K562 (cell line): Measurements from ENCODE around the gene PPP3CB. TPM values are rescaled to one million over a fixed set of nuclear protein-coding genes. Genes with fewer than 3 reads are reported as not detected.

Experiments used
- ARNT ChIP-seq, 2 experiments: fragments of 450-650 bp; IDR thresholded peaks; 2 replicates each; pipeline ENCODE4 v1.6.1; 2016; ENCODE audit warnings: mild to moderate bottlenecking in 1 of 2
- CEBPB ChIP-seq: fragments of 450-650 bp; IDR thresholded peaks from 2 replicates; pipeline ENCODE4 v1.6.1; 2016; ENCODE audit warnings: missing genetic modification characterization, missing compliant biosample characterization
- CEBPG ChIP-seq, 3 experiments: fragments of 200-800 bp in 1 of 3; sonication (Bioruptor generic) in 1 of 3; sonication (generic) in 1 of 3; formaldehyde crosslinking in 1 of 3; IDR thresholded peaks in 2 of 3; conservative IDR thresholded peaks in 1 of 3; 2 replicates each; pipeline versions ENCODE4 v1.6.1 to v1.8.0; 2016 to 2022; ENCODE audit warnings: missing compliant biosample characterization in 2 of 3, missing genetic modification characterization in 2 of 3, mild to moderate bottlenecking in 1 of 3, missing genetic modification reagents in 1 of 3
- CGGBP1 ChIP-seq: fragments of 250-450 bp; sonication (Bioruptor Pico); IDR thresholded peaks from 2 replicates; pipeline ENCODE4 v1.9.0; 2021; ENCODE audit warnings: mild to moderate bottlenecking
- CXXC5 ChIP-seq: fragments of 250-450 bp; sonication (Bioruptor Pico); IDR thresholded peaks from 2 replicates; pipeline ENCODE4 v1.8.0; 2022; ENCODE audit warnings: inconsistent platforms, mild to moderate bottlenecking, moderate library complexity
- DEAF1 ChIP-seq: fragments of 450-650 bp; formaldehyde crosslinking; IDR thresholded peaks from 2 replicates; pipeline ENCODE4 v1.4.0; 2020; ENCODE audit warnings: mild to moderate bottlenecking, moderate library complexity
- ESRRB ChIP-seq: fragments of 250-450 bp; sonication (Bioruptor Pico); IDR thresholded peaks from 2 replicates; pipeline ENCODE4 v1.5.0; 2020; ENCODE audit warnings: mild to moderate bottlenecking, moderate library complexity, borderline replicate concordance
- ETS1 ChIP-seq: conservative IDR thresholded peaks from 2 replicates; pipeline ENCODE4 v1.6.1; 2011; ENCODE audit warnings: low read depth, mild to moderate bottlenecking, low read length; ENCODE audit not compliant: control insufficient read depth
- ETV1 ChIP-seq: fragments of 450-650 bp; conservative IDR thresholded peaks from 2 replicates; pipeline ENCODE4 v1.6.1; 2016; ENCODE audit warnings: missing genetic modification characterization, control low read depth, low read depth, missing compliant biosample characterization
- FOXP1 ChIP-seq: sonication (generic); formaldehyde crosslinking; IDR thresholded peaks from 2 replicates; pipeline ENCODE4 v1.8.0; 2022; ENCODE audit warnings: mild to moderate bottlenecking, missing genetic modification reagents
- GMEB1 ChIP-seq: fragments of 250-450 bp; sonication (Bioruptor Pico); IDR thresholded peaks from 2 replicates; pipeline ENCODE4 v1.4.0; 2020; ENCODE audit warnings: mild to moderate bottlenecking
- HBP1 ChIP-seq: fragments of 450-650 bp; formaldehyde crosslinking; IDR thresholded peaks from 2 replicates; pipeline ENCODE4 v1.4.0; 2022; ENCODE audit warnings: missing genetic modification characterization
- NFE2L1 ChIP-seq: fragments of 450-650 bp; IDR thresholded peaks from 2 replicates; pipeline ENCODE4 v1.6.1; 2016; ENCODE audit warnings: missing genetic modification characterization, low read depth, mild to moderate bottlenecking, missing compliant biosample characterization, moderate library complexity, borderline replicate concordance
- OTX1 ChIP-seq: fragments of 450-650 bp; formaldehyde crosslinking; IDR thresholded peaks from 2 replicates; pipeline ENCODE4 v1.4.0; 2022; ENCODE audit warnings: mild to moderate bottlenecking
- SAFB ChIP-seq: fragments of 200-400 bp; formaldehyde crosslinking; IDR thresholded peaks from 2 replicates; pipeline ENCODE4 v1.6.1; 2017; ENCODE audit warnings: low read depth, low read length, borderline replicate concordance
- SMC3 ChIP-seq: conservative IDR thresholded peaks from 2 replicates; pipeline ENCODE4 v1.6.1; 2011; ENCODE audit warnings: low read depth, low read length, improper control_type of control experiment; ENCODE audit not compliant: insufficient read depth
- TCF15 ChIP-seq: fragments of 250-450 bp; sonication (Bioruptor Pico); IDR thresholded peaks from 2 replicates; pipeline ENCODE4 v1.8.0; 2022; ENCODE audit warnings: moderate library complexity, mild to moderate bottlenecking, inconsistent platforms
- TEAD4 ChIP-seq, 2 experiments: sonication (generic) in 1 of 2; formaldehyde crosslinking in 1 of 2; IDR thresholded peaks; 2 replicates each; pipeline versions ENCODE4 v1.6.1 to v1.8.0; 2012 to 2022; ENCODE audit warnings: borderline replicate concordance in 1 of 2, inconsistent platforms in 1 of 2, low read length in 1 of 2, mild to moderate bottlenecking in 1 of 2, missing genetic modification reagents in 1 of 2
- ZNF668 ChIP-seq: fragments of 250-450 bp; sonication (Bioruptor Pico); IDR thresholded peaks from 2 replicates; pipeline ENCODE4 v1.8.0; 2022; ENCODE audit warnings: mild to moderate bottlenecking, inconsistent platforms
- polyA plus RNA-seq, 8 experiments: library from polyadenylated mRNA; depleted of rRNA in 4 of 8; stranded (reverse) in 5 of 8; unstranded in 3 of 8; fragments of >200 nt; fragmentation: Nextera tagmentation in 2 of 8; fragmentation: Illumina TruSeq in 1 of 8; extraction: Ambion mirVana in 2 of 8; extraction: Trizol in 1 of 8; gene quantifications; 2 replicates each; pipeline versions ENCODE4 v1.2.1 to v1.2.3, GENCODE V29; 2011 to 2014; ENCODE audit warnings: inconsistent platforms in 1 of 8, missing spikeins in 1 of 8
- total RNA-seq, 7 experiments: library from RNA; depleted of rRNA in 6 of 7; stranded (reverse); fragments of >200 nt in 6 of 7; fragmentation: Illumina TruSeq in 2 of 7; extraction: Trizol in 2 of 7; gene quantifications; 2 replicates each; pipeline versions ENCODE4 v1.2.1 to v1.2.3, GENCODE V29; 2011 to 2021; ENCODE audit warnings: low replicate concordance in 1 of 7

PPP3CB gene
- total and polyA plus RNA-seq, 9 of the 15 experiments (the other 6 are each of a cell fraction or from before 2014, with no cell fraction given), result 9.6 to 27.6 (median 17.8) TPM

- TF ChIP-seq HBP1 (CRISPR knock-in tag) (peak; percentile 75), CEBPG (CRISPR knock-in tag; IDR thresholded peaks at IDR 0.05) (no peak), CEBPG (tag; conservative IDR thresholded peaks at IDR 0.05 in 1 of 2, IDR thresholded peaks at IDR 0.05 in 1 of 2) (peak; percentile 64 to 71; a peak in 2 of 4 replicates), CEBPB (tag) (peak; percentile 90), ETS1 (peak; percentile 30; the same call in 1 of the 2 replicates), CGGBP1 (CRISPR knock-in tag) (no peak), GMEB1 (CRISPR knock-in tag) (peak; percentile 25; the same call in 1 of the 2 replicates), SAFB (no peak), DEAF1 (CRISPR knock-in tag) (no peak), ZNF668 (no peak), TCF15 (CRISPR knock-in tag) (no peak), OTX1 (CRISPR knock-in tag) (0 out of 2 replicates have a peak, but pooled peaks have one; percentile 30), TEAD4 (IDR thresholded peaks at IDR 0.05; ENCODE audit: low read length) (peak; percentile 75), TEAD4 (CRISPR knock-in tag; IDR thresholded peaks at IDR 0.05; ENCODE audit: borderline replicate concordance) (no peak), CXXC5 (CRISPR knock-in tag) (peak; percentile 43), ARNT (IDR thresholded peaks at IDR 0.05) (peak in 1 of 2 experiments; percentile 63; a peak in 1 of 4 replicates), FOXP1 (CRISPR knock-in tag) (0 out of 2 replicates have a peak, but pooled peaks have one; percentile 23), ETV1 (tag) (peak; percentile 88), ESRRB (CRISPR knock-in tag) (no peak), NFE2L1 (tag) (no peak), SMC3 (no peak)
Measured at GRCh38 chr10:73517166-73517888, 21.5 kb upstream of the PPP3CB start (continued).
